ENCODE data around the gene MGME1.
A peak's percentile ranks its signal among the peaks of the same experiment; 100 is the strongest.

MGME1 gene

DNA sequence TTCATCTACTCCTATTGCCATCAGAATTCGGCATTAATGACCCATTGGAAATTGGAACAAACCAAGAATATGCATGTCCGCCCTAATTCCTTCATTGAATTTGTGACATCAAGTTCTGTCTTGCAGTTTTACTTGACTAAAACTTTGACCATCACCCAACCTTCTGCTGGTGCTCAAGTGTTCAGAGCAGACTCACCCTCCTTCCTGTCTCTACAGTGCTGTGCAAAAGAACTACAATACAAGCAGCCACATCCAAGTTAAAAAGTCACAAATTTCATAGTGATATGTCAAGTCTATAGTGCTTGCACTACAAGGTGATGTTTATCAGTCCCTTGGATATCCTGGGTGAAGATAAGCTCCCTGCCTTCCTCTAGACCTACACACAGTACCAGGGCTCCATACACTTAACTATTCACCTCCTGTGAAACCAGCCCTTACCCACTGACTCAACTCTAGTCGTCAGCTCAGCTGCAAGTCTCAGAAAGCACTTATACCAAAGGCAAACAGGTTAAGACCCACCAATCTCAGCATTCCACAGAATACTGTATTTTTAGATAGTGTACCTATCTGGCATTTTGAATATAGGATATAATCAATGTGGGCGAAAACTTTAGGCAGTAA is 23.9 kb upstream of the MGME1 start:
- DNase-seq (ENCODE audit: low read depth, low spot score), result no peak
- Histone ChIP-seq H3K27ac (0 out of 2 replicates have a peak overlapping the region, but pooled peaks have one; percentile 28), H3K9me3 (ENCODE audit: low read depth, low read length) (no peaks in the 10 kb centered on the region), H3K36me3 (ENCODE audit: insufficient read depth, low read length) (peaks cover 98% of the 10 kb centered on the region), H3K9ac (ENCODE audit: insufficient read length) (no peak overlapping the region), H3K4me3 (no peak overlapping the region)
- TF ChIP-seq POLR2AphosphoS5 (IDR thresholded peaks at IDR 0.05; ENCODE audit: borderline replicate concordance, low read depth, low read length), result no peak
- TF ChIP-seq EZH2 (IDR thresholded peaks at IDR 0.05), result no peak
- TF ChIP-seq FOXP2 (optimal IDR thresholded peaks at IDR 0.05; ENCODE audit: control extremely low read depth, extremely low read length, insufficient read depth), result no peak

DNA sequence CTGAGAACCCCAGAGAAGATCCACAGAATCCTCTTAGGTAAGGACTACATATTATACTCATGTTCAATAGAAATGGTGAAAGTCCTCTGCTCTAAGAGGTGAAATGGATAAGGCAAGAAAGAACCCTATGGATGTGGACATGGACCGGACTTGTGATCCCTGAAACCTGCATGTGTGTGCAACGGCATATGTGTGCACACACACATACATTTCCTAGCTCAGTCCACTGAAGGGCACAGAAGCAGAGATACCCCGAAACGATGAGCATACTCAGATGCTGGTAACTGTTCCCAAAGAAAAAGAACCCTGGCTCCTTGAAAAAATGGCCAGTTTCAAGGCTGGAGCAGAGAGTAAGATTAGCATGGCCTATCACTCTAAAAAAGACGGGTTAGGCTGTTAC is 22.8 kb upstream of the MGME1 start:
- no peak overlapping the region for H3K9ac ChIP-seq (ENCODE audit: insufficient read length)
- no peak overlapping the region for H3K4me3 ChIP-seq
- H3K9me3 ChIP-seq (ENCODE audit: low read depth, low read length), result no peaks in the 10 kb centered on the region
- peaks cover 100% of the 10 kb centered on the region for H3K36me3 ChIP-seq (ENCODE audit: insufficient read depth, low read length)
- H3K27ac ChIP-seq, result no peak overlapping the region
- no peak for TF ChIP-seq POLR2AphosphoS5 (IDR thresholded peaks at IDR 0.05; ENCODE audit: borderline replicate concordance, low read depth, low read length)
- no peak for TF ChIP-seq EZH2 (IDR thresholded peaks at IDR 0.05)
- no peak for TF ChIP-seq FOXP2 (optimal IDR thresholded peaks at IDR 0.05; ENCODE audit: control extremely low read depth, extremely low read length, insufficient read depth)
- DNase-seq (ENCODE audit: low read depth, low spot score), result no peak

DNA sequence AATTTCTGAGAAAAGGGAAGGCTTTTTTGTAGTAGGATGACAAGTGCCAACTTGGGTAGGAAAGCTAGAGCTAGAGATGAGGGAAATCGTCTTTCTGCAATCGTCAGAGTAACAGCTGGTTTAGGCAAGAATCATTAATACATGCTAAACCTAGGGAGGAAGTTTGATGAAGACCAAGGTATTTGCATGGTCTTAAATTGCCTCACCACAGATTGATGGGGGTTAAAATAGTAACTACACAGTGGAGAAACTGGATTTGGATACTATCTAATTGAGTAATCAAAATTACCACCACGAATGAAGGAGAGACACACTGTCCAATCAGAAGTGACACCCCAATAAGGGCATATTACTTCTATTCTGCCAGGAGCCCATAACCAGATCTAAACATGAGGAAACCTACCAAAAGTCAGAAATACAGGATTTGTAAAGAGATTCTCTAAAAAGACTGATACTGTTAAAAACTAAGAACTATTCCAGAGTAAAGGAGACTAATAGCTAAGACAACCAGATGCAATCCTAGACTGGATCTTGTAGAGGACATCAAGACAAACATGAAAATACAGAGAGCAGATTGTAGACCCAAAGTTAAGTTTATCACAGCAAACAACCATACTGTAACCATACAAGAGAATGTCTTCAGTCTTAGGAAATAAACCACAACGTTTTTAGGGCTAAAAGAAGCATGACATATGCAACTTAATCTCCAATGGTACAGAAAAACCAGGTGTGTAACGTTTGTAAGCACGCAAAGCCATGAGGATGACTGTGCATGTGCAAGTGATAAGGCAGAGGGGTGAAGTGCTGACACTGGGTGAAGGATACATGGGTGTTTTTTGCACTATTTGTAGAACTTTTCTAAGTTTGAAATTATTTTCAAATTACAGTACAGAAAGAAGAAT is 22.0 kb upstream of the MGME1 start:
- no peak for TF ChIP-seq EZH2 (IDR thresholded peaks at IDR 0.05)
- no peak for TF ChIP-seq POLR2AphosphoS5 (IDR thresholded peaks at IDR 0.05; ENCODE audit: borderline replicate concordance, low read depth, low read length)
- TF ChIP-seq FOXP2 (optimal IDR thresholded peaks at IDR 0.05; ENCODE audit: control extremely low read depth, extremely low read length, insufficient read depth), result no peak
- peaks cover 100% of the 10 kb centered on the region for H3K36me3 ChIP-seq (ENCODE audit: insufficient read depth, low read length)
- H3K27ac ChIP-seq, result peak overlapping the region; percentile 10; the same call in 1 of the 2 replicates
- DNase-seq (ENCODE audit: low read depth, low spot score), result no peak
- H3K9ac ChIP-seq (ENCODE audit: insufficient read length), result no peak overlapping the region
- H3K9me3 ChIP-seq (ENCODE audit: low read depth, low read length), result no peaks in the 10 kb centered on the region
- H3K4me3 ChIP-seq, result no peak overlapping the region

DNA sequence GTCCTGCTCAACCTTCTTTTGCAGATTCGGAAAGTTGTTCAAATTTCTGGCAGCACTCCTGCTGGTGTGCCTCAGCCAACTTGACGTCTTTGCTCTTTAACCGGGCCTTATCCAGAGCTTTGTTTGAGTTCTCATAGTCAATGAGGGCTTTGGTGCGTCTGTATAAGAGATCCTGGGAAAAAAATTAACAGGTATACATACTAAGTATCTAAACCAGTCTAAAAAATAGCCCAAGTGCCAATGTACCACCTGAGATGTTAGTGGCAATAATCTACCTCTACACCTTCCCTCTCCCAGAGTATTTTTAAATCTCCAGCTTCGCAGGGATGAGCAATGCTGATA is 21.4 kb upstream of the MGME1 start:
- no peak for DNase-seq (ENCODE audit: low read depth, low spot score)
- Histone ChIP-seq H3K4me3 (no peak overlapping the region), H3K27ac (no peak overlapping the region; the same call in 1 of the 2 replicates), H3K9ac (ENCODE audit: insufficient read length) (no peak overlapping the region), H3K36me3 (ENCODE audit: insufficient read depth, low read length) (peaks cover 100% of the 10 kb centered on the region), H3K9me3 (ENCODE audit: low read depth, low read length) (no peaks in the 10 kb centered on the region)
- TF ChIP-seq FOXP2 (optimal IDR thresholded peaks at IDR 0.05; ENCODE audit: control extremely low read depth, extremely low read length, insufficient read depth), result no peak
- TF ChIP-seq EZH2 (IDR thresholded peaks at IDR 0.05), result no peak
- no peak for TF ChIP-seq POLR2AphosphoS5 (IDR thresholded peaks at IDR 0.05; ENCODE audit: borderline replicate concordance, low read depth, low read length)

DNA sequence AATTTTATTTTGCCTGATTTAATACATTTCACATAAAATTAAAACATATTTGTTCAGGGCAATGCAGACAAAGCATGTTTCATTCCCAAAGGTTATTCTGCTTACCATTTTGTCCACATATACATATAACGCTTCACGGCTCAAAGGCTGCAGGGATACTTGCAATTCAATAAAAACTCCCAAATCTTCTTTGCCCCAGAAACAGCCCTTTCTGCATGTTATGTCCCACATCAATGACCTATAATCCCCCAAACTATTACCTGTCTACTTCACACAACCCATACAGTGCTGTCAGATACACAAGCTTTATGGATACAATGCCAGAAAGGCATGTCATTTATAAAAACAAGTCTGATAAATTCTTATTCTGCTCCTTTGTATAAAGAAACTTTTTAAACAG is 20.4 kb upstream of the MGME1 start:
- Histone ChIP-seq H3K9ac (ENCODE audit: insufficient read length) (no peak overlapping the region), H3K4me3 (no peak overlapping the region), H3K27ac (0 out of 2 replicates have a peak overlapping the region, but pooled peaks have one; percentile 25), H3K9me3 (ENCODE audit: low read depth, low read length) (no peaks in the 10 kb centered on the region), H3K36me3 (ENCODE audit: insufficient read depth, low read length) (peaks cover 100% of the 10 kb centered on the region)
- DNase-seq (ENCODE audit: low read depth, low spot score), result no peak
- TF ChIP-seq EZH2 (IDR thresholded peaks at IDR 0.05) (no peak), POLR2AphosphoS5 (IDR thresholded peaks at IDR 0.05; ENCODE audit: borderline replicate concordance, low read depth, low read length) (no peak; the same call in 1 of the 2 replicates), FOXP2 (optimal IDR thresholded peaks at IDR 0.05; ENCODE audit: control extremely low read depth, extremely low read length, insufficient read depth) (no peak)

DNA sequence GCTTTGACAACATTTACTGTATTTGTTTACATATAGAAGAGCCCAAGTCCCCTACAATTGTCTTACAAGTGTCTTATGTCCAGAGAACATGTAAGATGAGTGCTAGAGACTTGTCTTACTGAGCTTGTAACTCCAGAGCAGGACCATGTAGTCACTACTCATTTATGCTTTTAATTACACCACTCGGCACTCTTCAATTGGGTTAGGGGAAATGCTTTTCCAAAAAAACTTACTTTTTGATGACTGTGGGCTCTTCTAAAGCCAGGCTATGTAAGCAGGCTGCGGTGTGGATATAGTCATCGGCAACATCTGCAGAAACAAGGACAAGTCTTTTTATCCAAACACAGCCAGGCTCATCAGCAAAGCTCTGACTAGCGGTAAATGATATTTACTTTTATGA is 18.9 kb upstream of the MGME1 start:
- Histone ChIP-seq H3K9ac (ENCODE audit: insufficient read length) (no peak overlapping the region), H3K4me3 (no peak overlapping the region), H3K9me3 (ENCODE audit: low read depth, low read length) (no peaks in the 10 kb centered on the region), H3K36me3 (ENCODE audit: insufficient read depth, low read length) (peaks cover 100% of the 10 kb centered on the region), H3K27ac (no peak overlapping the region)
- TF ChIP-seq EZH2 (IDR thresholded peaks at IDR 0.05) (no peak), FOXP2 (optimal IDR thresholded peaks at IDR 0.05; ENCODE audit: control extremely low read depth, extremely low read length, insufficient read depth) (no peak)
- DNase-seq (ENCODE audit: low read depth, low spot score), result no peak

DNA sequence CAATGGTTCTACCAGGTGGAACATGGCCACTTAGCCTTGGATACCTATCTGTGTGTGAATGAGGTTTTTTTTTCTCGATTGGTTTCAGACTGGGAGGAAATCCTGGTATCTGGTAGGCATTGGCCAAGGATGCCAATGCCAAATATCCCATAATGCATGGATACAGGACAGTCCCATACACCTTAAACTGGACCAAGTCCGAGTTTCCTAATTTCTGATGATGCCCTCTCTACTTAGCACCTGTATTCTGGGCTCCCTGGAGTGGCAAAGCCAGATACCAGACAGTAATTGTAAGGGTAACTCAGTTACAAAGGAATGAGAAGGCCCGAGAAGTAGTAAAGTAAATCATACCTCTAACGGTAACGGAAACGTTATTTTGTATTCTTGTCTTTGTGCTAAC is 18.1 kb upstream of the MGME1 start:
- Histone ChIP-seq H3K9ac (ENCODE audit: insufficient read length) (no peak overlapping the region), H3K4me3 (no peak overlapping the region), H3K9me3 (ENCODE audit: low read depth, low read length) (no peaks in the 10 kb centered on the region), H3K36me3 (ENCODE audit: insufficient read depth, low read length) (peaks cover 100% of the 10 kb centered on the region), H3K27ac (no peak overlapping the region)
- DNase-seq (ENCODE audit: low read depth, low spot score), result no peak
- TF ChIP-seq EZH2 (IDR thresholded peaks at IDR 0.05) (no peak), FOXP2 (optimal IDR thresholded peaks at IDR 0.05; ENCODE audit: control extremely low read depth, extremely low read length, insufficient read depth) (no peak), POLR2AphosphoS5 (IDR thresholded peaks at IDR 0.05; ENCODE audit: borderline replicate concordance, low read depth, low read length) (no peak)

DNA sequence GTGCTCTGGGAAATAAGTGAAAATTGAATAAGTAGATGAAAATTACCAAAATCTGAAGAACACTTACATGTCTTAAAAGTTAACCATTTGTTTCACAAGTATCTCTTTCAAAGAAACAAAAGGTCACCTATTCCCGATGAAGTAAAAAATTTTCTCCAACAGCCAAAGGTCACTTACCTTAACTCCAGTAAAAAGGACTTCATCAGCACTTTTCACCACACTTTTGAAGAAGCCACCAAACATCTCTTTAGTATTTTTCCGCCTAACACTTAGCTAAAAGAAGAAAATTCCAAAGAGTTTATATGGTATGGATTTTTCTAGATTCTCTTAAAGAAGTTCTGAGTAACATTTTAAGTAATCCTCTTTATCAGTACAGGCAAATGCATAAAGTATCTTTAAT is 17.5 kb upstream of the MGME1 start:
- no peak overlapping the region for H3K9ac ChIP-seq (ENCODE audit: insufficient read length)
- H3K4me3 ChIP-seq, result no peak overlapping the region
- H3K9me3 ChIP-seq (ENCODE audit: low read depth, low read length), result no peaks in the 10 kb centered on the region
- H3K27ac ChIP-seq, result peak overlapping the region; percentile 37; the same call in 1 of the 2 replicates
- DNase-seq (ENCODE audit: low read depth, low spot score), result no peak
- TF ChIP-seq POLR2AphosphoS5 (IDR thresholded peaks at IDR 0.05; ENCODE audit: borderline replicate concordance, low read depth, low read length), result no peak
- no peak for TF ChIP-seq FOXP2 (optimal IDR thresholded peaks at IDR 0.05; ENCODE audit: control extremely low read depth, extremely low read length, insufficient read depth)
- no peak for TF ChIP-seq EZH2 (IDR thresholded peaks at IDR 0.05)
- H3K36me3 ChIP-seq (ENCODE audit: insufficient read depth, low read length), result peaks cover 100% of the 10 kb centered on the region

Data from SK-N-MC (cell line).